H1 (cell line): Measurements from ENCODE around the gene LARP4B. TPM values are rescaled to one million over a fixed set of nuclear protein-coding genes. Genes with fewer than 3 reads are reported as not detected.

Experiments
- CTCF ChIA-PET: fragments of 300-600 bp; sonication (Branson Sonifier 250); formaldehyde crosslinking; loops from one replicate; lab custom pipeline; 2021; ENCODE audit not compliant: partially characterized antibody; lab: Charles Lee
- POLR2A ChIA-PET: fragments of 300-600 bp; sonication (Branson Sonifier 250); formaldehyde crosslinking; loops from one replicate; lab custom pipeline; 2021; ENCODE audit warnings: inconsistent platforms; ENCODE audit not compliant: partially characterized antibody; lab: Charles Lee
- DNase-seq, 2 experiments: peaks; one replicate each; pipeline versions ENCODE4 v3.0.0 to v3.0.0-alpha.2; 2010 to 2022; ENCODE audit warnings: low spot score in 2 of 2, low read depth in 1 of 2, mixed read lengths in 1 of 2
- FAIRE-seq: peaks from 2 replicates; lab custom pipeline; 2011; peaks lifted over from hg19 to GRCh38; lab: Jason Lieb, UNC
- H2AFZ ChIP-seq: 2 replicates; pipeline ENCODE4 v1.8.1; 2012; ENCODE audit warnings: low read length, inconsistent platforms
- H2AK5ac ChIP-seq: 2 replicates; pipeline ENCODE4 v1.6.1; 2013; ENCODE audit warnings: low read depth, low read length
- H2BK120ac ChIP-seq: replicated peaks from 2 replicates; pipeline ENCODE3; 2013; ENCODE audit warnings: low read depth, low read length, inconsistent platforms
- H2BK12ac ChIP-seq: 2 replicates; pipeline ENCODE4 v1.6.1; 2013; ENCODE audit warnings: low read depth, low read length
- H2BK15ac ChIP-seq: 2 replicates; pipeline ENCODE4 v1.6.1; 2013; ENCODE audit warnings: low read length
- H2BK20ac ChIP-seq: 2 replicates; pipeline ENCODE4 v1.6.1; 2013; ENCODE audit warnings: low read length
- H2BK5ac ChIP-seq: 2 replicates; pipeline ENCODE4 v1.6.1; 2013; ENCODE audit warnings: low read depth, low read length
- H3K14ac ChIP-seq: 2 replicates; pipeline ENCODE4 v1.6.1; 2013; ENCODE audit warnings: inconsistent platforms; ENCODE audit not compliant: insufficient read length
- H3K18ac ChIP-seq: 2 replicates; pipeline ENCODE4 v1.6.1; 2013; ENCODE audit warnings: low read length; ENCODE audit errors: extremely low read depth
- H3K23ac ChIP-seq: 2 replicates; pipeline ENCODE4 v1.6.1; 2013; ENCODE audit warnings: inconsistent platforms; ENCODE audit not compliant: insufficient read length
- H3K23me2 ChIP-seq: 2 replicates; pipeline ENCODE4 v1.6.1; 2013; ENCODE audit warnings: low read depth, low read length
- H3K27ac ChIP-seq: 2 replicates; pipeline ENCODE4 v1.6.1; 2011; ENCODE audit warnings: low read depth, low read length, inconsistent platforms
- H3K27me3 ChIP-seq, 4 experiments: replicated peaks in 1 of 4; 1 replicate in 1 of 4; 2 replicates in 3 of 4; pipeline versions ENCODE4 v1.6.1 to v1.8.1; 2011 to 2013; ENCODE audit warnings: low read length in 3 of 4, mild to moderate bottlenecking in 3 of 4, inconsistent platforms in 2 of 4, mixed read lengths in 2 of 4, moderate library complexity in 1 of 4; ENCODE audit not compliant: control insufficient read depth in 3 of 4, insufficient read depth in 3 of 4; ENCODE audit errors: extremely low read depth in 1 of 4
- H3K36me3 ChIP-seq, 4 experiments: 2 replicates each; pipeline versions ENCODE4 v1.6.1 to v1.8.1; 2011 to 2013; ENCODE audit warnings: mild to moderate bottlenecking in 4 of 4, low read length in 3 of 4, moderate library complexity in 2 of 4, control low read depth in 1 of 4, inconsistent platforms in 1 of 4; ENCODE audit not compliant: insufficient read depth in 4 of 4, control insufficient read depth in 2 of 4
- H3K4ac ChIP-seq: replicated peaks from 2 replicates; pipeline ENCODE3; 2013; ENCODE audit warnings: low read length, low read depth, mixed read lengths, inconsistent platforms; ENCODE audit not compliant: insufficient read length
- H3K4me1 ChIP-seq, 4 experiments: replicated peaks in 1 of 4; 1 replicate in 1 of 4; 2 replicates in 3 of 4; pipeline versions ENCODE4 v1.6.1 to v1.8.1; 2011 to 2013; ENCODE audit warnings: low read length in 3 of 4, inconsistent platforms in 2 of 4, mixed read lengths in 1 of 4; ENCODE audit not compliant: insufficient read depth in 4 of 4, control insufficient read depth in 3 of 4
- H3K4me2 ChIP-seq, 2 experiments: 2 replicates each; pipeline versions ENCODE4 v1.6.1 to v1.8.1; 2011 to 2013; ENCODE audit warnings: low read depth in 2 of 2, low read length in 2 of 2, control low read depth in 1 of 2, inconsistent platforms in 1 of 2, mild to moderate bottlenecking in 1 of 2; ENCODE audit not compliant: insufficient read depth in 1 of 2
- H3K4me3 ChIP-seq, 4 experiments: fragments of 200-600, 300-600 bp in 1 of 4; sonication (generic), shearing (Covaris generic), sonication (Bioruptor Twin) in 1 of 4; 2 replicates each; pipeline versions ENCODE4 v1.5.1 to v1.8.1; 2011 to 2016; ENCODE audit warnings: low read length in 4 of 4, low read depth in 3 of 4, control low read depth in 2 of 4, inconsistent platforms in 2 of 4, mild to moderate bottlenecking in 2 of 4, mixed read lengths in 1 of 4, moderate library complexity in 1 of 4; ENCODE audit not compliant: insufficient read depth in 2 of 4; ENCODE audit errors: extremely low read depth in 1 of 4
- H3K56ac ChIP-seq: replicated peaks from 2 replicates; pipeline ENCODE3; 2013; ENCODE audit warnings: low read depth, mild to moderate bottlenecking, mixed read lengths, low read length, inconsistent platforms; ENCODE audit not compliant: insufficient read length
- H3K79me1 ChIP-seq: 2 replicates; pipeline ENCODE4 v1.6.1; 2013; ENCODE audit warnings: low read depth, low read length, control low read depth
- H3K79me2 ChIP-seq, 2 experiments: 2 replicates each; pipeline versions ENCODE4 v1.6.1 to v1.8.1; 2012 to 2013; ENCODE audit warnings: low read length in 2 of 2, mild to moderate bottlenecking in 2 of 2, inconsistent platforms in 1 of 2; ENCODE audit not compliant: insufficient read depth in 2 of 2, control insufficient read depth in 1 of 2
- H3K9ac ChIP-seq, 4 experiments: replicated peaks in 1 of 4; 1 replicate in 1 of 4; 2 replicates in 3 of 4; pipeline versions ENCODE4 v1.6.1 to v1.8.1; 2011 to 2013; ENCODE audit warnings: low read depth in 3 of 4, low read length in 3 of 4, control low read depth in 2 of 4, mild to moderate bottlenecking in 2 of 4, moderate library complexity in 2 of 4, inconsistent platforms in 1 of 4; ENCODE audit errors: extremely low read depth in 1 of 4
- H3K9me3 ChIP-seq, 2 experiments: 2 replicates each; pipeline versions ENCODE4 v1.6.1 to v1.8.1; 2012 to 2013; ENCODE audit warnings: mild to moderate bottlenecking in 2 of 2, moderate library complexity in 2 of 2, control low read depth in 1 of 2, inconsistent platforms in 1 of 2, low read depth in 1 of 2, low read length in 1 of 2, mixed read lengths in 1 of 2; ENCODE audit not compliant: insufficient read depth in 2 of 2
- H4K20me1 ChIP-seq, 2 experiments: replicated peaks in 1 of 2; 2 replicates each; pipeline versions ENCODE3 to v1.8.1; 2011 to 2013; ENCODE audit warnings: inconsistent platforms in 2 of 2, low read length in 2 of 2, mild to moderate bottlenecking in 1 of 2; ENCODE audit not compliant: insufficient read depth in 2 of 2, control insufficient read depth in 1 of 2
- H4K5ac ChIP-seq: 2 replicates; pipeline ENCODE4 v1.6.1; 2013; ENCODE audit warnings: low read length, low read depth, mixed read lengths, inconsistent platforms; ENCODE audit not compliant: insufficient read length
- H4K8ac ChIP-seq: 2 replicates; pipeline ENCODE4 v1.8.0; 2013; ENCODE audit warnings: mild to moderate bottlenecking, moderate library complexity, low read length, inconsistent platforms; ENCODE audit not compliant: insufficient read depth; ENCODE audit errors: extremely low read depth
- H4K91ac ChIP-seq: replicated peaks from 2 replicates; pipeline ENCODE3; 2013; ENCODE audit warnings: low read length, mixed read lengths, inconsistent platforms; ENCODE audit not compliant: insufficient read length
- ASH2L ChIP-seq: fragments of 200-600, 300-600 bp; sonication (generic); IDR thresholded peaks from one replicate; pipeline ENCODE4 v1.7.1; 2017; ENCODE audit warnings: low read length
- FOSL1 ChIP-seq: IDR thresholded peaks from 2 replicates; pipeline ENCODE4 v1.6.1; 2011; ENCODE audit warnings: mild to moderate bottlenecking, low read depth, low read length, moderate library complexity; ENCODE audit not compliant: insufficient read depth
- HDAC2 ChIP-seq, 2 experiments: fragments of 300-600 bp in 1 of 2; sonication (generic) in 1 of 2; IDR thresholded peaks; 2 replicates each; pipeline ENCODE4 v1.6.1; 2011 to 2012; ENCODE audit warnings: low read depth in 2 of 2, low read length in 2 of 2, mild to moderate bottlenecking in 2 of 2, moderate library complexity in 2 of 2, borderline replicate concordance in 1 of 2, inconsistent platforms in 1 of 2
- JUND ChIP-seq: IDR thresholded peaks from 2 replicates; pipeline ENCODE4 v1.6.1; 2011; ENCODE audit warnings: mild to moderate bottlenecking, improper control_type of control experiment, low read length
- RAD21 ChIP-seq, 2 experiments: IDR thresholded peaks in 1 of 2; conservative IDR thresholded peaks in 1 of 2; 2 replicates each; pipeline ENCODE4 v1.6.1; 2011; ENCODE audit warnings: low read depth in 2 of 2, low read length in 2 of 2, improper control_type of control experiment in 1 of 2, inconsistent platforms in 1 of 2, mild to moderate bottlenecking in 1 of 2, moderate library complexity in 1 of 2
- RFX5 ChIP-seq: IDR thresholded peaks from 2 replicates; pipeline ENCODE4 v1.6.1; 2011; ENCODE audit warnings: low read depth, low read length, improper control_type of control experiment, borderline replicate concordance
- SAP30 ChIP-seq: fragments of 300-600 bp; sonication (generic); IDR thresholded peaks from 2 replicates; pipeline ENCODE4 v1.7.1; 2012; ENCODE audit warnings: low read length, moderate library complexity, mild to moderate bottlenecking, inconsistent platforms; ENCODE audit not compliant: insufficient read depth, insufficient replicate concordance
- WGBS, 2 experiments: shearing (Covaris generic) in 1 of 2; methylation state at CpG; one replicate each; pipeline versions ENCODE4 v1.1.6 to v1.1.7; 2013 to 2015; ENCODE audit warnings: low lambda C conversion rate in 2 of 2, mixed read lengths in 2 of 2, inconsistent platforms in 1 of 2, low coverage in 1 of 2, missing lambda C conversion rate in 1 of 2; ENCODE audit not compliant: insufficient replicate concordance in 2 of 2, insufficient coverage in 1 of 2, insufficient read length in 1 of 2; ENCODE audit errors: extremely low coverage in 1 of 2, missing lambda C conversion rate in 1 of 2; 5-methylcytosine and 5-hydroxymethylcytosine counted together
- polyA plus RNA-seq, 7 experiments: library from polyadenylated mRNA; depleted of rRNA in 3 of 7; stranded (reverse) in 5 of 7; unstranded in 2 of 7; fragments of >200 nt in 5 of 7; fragments of 200-250 nt in 2 of 7; gene quantifications; 1 replicate in 5 of 7; 2 replicates in 1 of 7; 4 replicates in 1 of 7; pipeline versions ENCODE4 v1.2.1 to v1.2.3, GENCODE V29; 2011 to 2013; ENCODE audit warnings: missing spikeins in 2 of 7, mixed read lengths in 2 of 7
- total RNA-seq: library from RNA; stranded (reverse); fragmentation: NEBNext Ultra II Directional; extraction: Animal tissue kit (Norgen Biotek cat#: 25700); gene quantifications from 2 replicates; pipeline ENCODE4 v1.2.1, GENCODE V29; 2021

Gene LARP4B
- total and polyA plus RNA-seq, 2 of the 8 experiments (the other 6 are each of a cell fraction or from before 2014, with no cell fraction given): 20.1 to 78.6 TPM

DNA sequence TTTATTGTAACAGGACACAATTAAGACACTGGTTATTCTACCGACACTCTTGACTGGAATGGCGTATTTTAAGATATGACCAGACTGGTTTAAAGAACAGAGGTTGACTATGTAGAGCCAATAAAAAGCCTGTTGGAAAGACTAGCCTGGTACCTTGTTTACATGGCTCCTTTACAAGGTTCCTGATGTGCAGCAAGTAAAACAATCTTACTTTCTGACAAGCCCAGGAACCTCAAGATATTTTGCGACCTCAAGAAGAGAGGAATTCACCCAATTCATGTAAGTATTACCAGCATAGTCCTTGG, 14.1 kb downstream of the LARP4B start:
- no peak overlapping the region for H3K4ac ChIP-seq
- H2BK15ac ChIP-seq: no peak overlapping the region
- no peak overlapping the region for H3K4me3 ChIP-seq
- no peaks in the 10 kb centered on the region for H3K23me2 ChIP-seq
- no peak overlapping the region for H4K5ac ChIP-seq
- no peaks in the 10 kb centered on the region for H3K27me3 ChIP-seq
- H3K18ac ChIP-seq: no peak overlapping the region
- no peak overlapping the region for H4K8ac ChIP-seq
- H3K36me3 ChIP-seq: no peaks in the 10 kb centered on the region; a peak in 1 of 8 replicates
- H2BK12ac ChIP-seq: no peak overlapping the region
- H2AFZ ChIP-seq: no peak overlapping the region
- WGBS, 2 experiments: 85% methylated on average over 3 of the region's 3 CpGs; no CpG with 5 or more reads in 1 of the 2 experiments
- H3K14ac ChIP-seq: no peak overlapping the region
- FAIRE-seq (no peak), DNase-seq (no peak)
- H3K9ac ChIP-seq: no peak overlapping the region
- peaks cover 7 to 23% of the 10 kb centered on the region in 2 experiments for H4K20me1 ChIP-seq
- peaks cover 5% of the 10 kb centered on the region; the same call in 1 of the 2 replicates for H3K79me1 ChIP-seq
- H3K9me3 ChIP-seq: no peaks in the 10 kb centered on the region
- H4K91ac ChIP-seq: no peak overlapping the region
- no peak overlapping the region for H2BK5ac ChIP-seq
- no peak overlapping the region for H2BK20ac ChIP-seq
- H3K27ac ChIP-seq: no peak overlapping the region
- ChIA-PET POLR2A (interaction anchor here (0.6 kb wide), 1 partner anchor 419 kb away, joined by 3 read pairs; no protein-coding TSS in a partner anchor), CTCF (interaction anchor here (0.9 kb wide), 1 partner anchor 105 kb away, joined by 3 read pairs; no protein-coding TSS in a partner anchor)
- H3K56ac ChIP-seq: no peak overlapping the region
- TF ChIP-seq FOSL1 (no peak), RFX5 (no peak), RAD21 (IDR thresholded peaks at IDR 0.05 in 1 of 2, conservative IDR thresholded peaks at IDR 0.05 in 1 of 2; ENCODE audit: low read depth in 2 of 2, low read length in 2 of 2) (no peak), SAP30 (no peak), HDAC2 (IDR thresholded peaks at IDR 0.05; ENCODE audit: borderline replicate concordance in 1 of 2, low read depth in 2 of 2, low read length in 2 of 2) (no peak), JUND (no peak), ASH2L (no peak)
- no peak overlapping the region for H2BK120ac ChIP-seq
- no peak overlapping the region for H2AK5ac ChIP-seq
- no peak overlapping the region for H3K23ac ChIP-seq
- no peaks in the 10 kb centered on the region for H3K4me1 ChIP-seq
- peaks cover 37 to 97% of the 10 kb centered on the region in 2 experiments for H3K79me2 ChIP-seq
- H3K4me2 ChIP-seq: no peak overlapping the region
